PC-9 (cell line): Measurements from ENCODE around the gene SUPT5H. TPM values are rescaled to one million over a fixed set of nuclear protein-coding genes. Genes with fewer than 3 reads are reported as not detected.

Experiments used
- BruUV-seq: library from RNA; stranded (reverse); fragments of 400-500 nt; replicated peaks from 2 replicates; lab custom pipeline; 2021; lab: Mats Ljungman, UMichigan
- CTCF ChIA-PET: fragments of 300-600 bp; sonication (Branson Sonifier 250); formaldehyde crosslinking; loops from one replicate; lab custom pipeline; 2022; ENCODE audit warnings: antibody characterized with exemption; lab: Charles Lee
- POLR2A ChIA-PET: fragments of 300-600 bp; sonication (Branson Sonifier 250); formaldehyde crosslinking; loops from one replicate; lab custom pipeline; 2022; ENCODE audit warnings: antibody characterized with exemption; ENCODE audit not compliant: unreplicated experiment; lab: Charles Lee
- DNase-seq, 2 experiments: peaks; one replicate each; pipeline versions ENCODE4 v3.0.0 to v3.0.0-alpha.2; 2015 to 2022; ENCODE audit warnings: mixed read lengths in 1 of 2
- H2AFZ ChIP-seq: fragments of 200-600 bp; sonication (generic); 2 replicates; pipeline ENCODE4 v1.8.1; 2017; ENCODE audit warnings: antibody characterized with exemption
- H3F3A ChIP-seq: fragments of 200-600 bp; sonication (generic); 2 replicates; pipeline ENCODE4 v1.8.1; 2017; ENCODE audit warnings: antibody characterized with exemption, mild to moderate bottlenecking, low read depth; ENCODE audit not compliant: insufficient read depth
- H3K27ac ChIP-seq: fragments of 200-600 bp; sonication (generic); 2 replicates; pipeline ENCODE4 v1.6.1; 2016; ENCODE audit warnings: mixed run types
- H3K27me3 ChIP-seq: fragments of 200-600 bp; sonication (generic); 2 replicates; pipeline ENCODE4 v1.6.1; 2016; ENCODE audit warnings: low read depth, mixed run types; ENCODE audit not compliant: insufficient read depth
- H3K36me3 ChIP-seq: fragments of 200-600 bp; sonication (generic); 2 replicates; pipeline ENCODE4 v1.6.1; 2016; ENCODE audit warnings: low read depth, mixed run types
- H3K4me1 ChIP-seq: fragments of 200-600 bp; sonication (generic); replicated peaks from 2 replicates; pipeline ENCODE4 v1.6.1; 2016; ENCODE audit warnings: mixed run types; ENCODE audit not compliant: insufficient read depth
- H3K4me2 ChIP-seq: fragments of 200-600 bp; sonication (generic); 2 replicates; pipeline ENCODE4 v1.6.1; 2017; ENCODE audit warnings: mixed run types
- H3K4me3 ChIP-seq: fragments of 200-600 bp; sonication (generic); 2 replicates; pipeline ENCODE4 v1.6.1; 2016; ENCODE audit warnings: mixed run types
- H3K79me2 ChIP-seq: fragments of 200-600 bp; sonication (generic); 2 replicates; pipeline ENCODE4 v1.6.1; 2017; ENCODE audit warnings: low read depth, mixed run types
- H3K9me2 ChIP-seq: fragments of 200-600 bp; sonication (generic); 2 replicates; pipeline ENCODE4 v1.8.1; 2017; ENCODE audit warnings: mild to moderate bottlenecking; ENCODE audit not compliant: insufficient read depth
- H3K9me3 ChIP-seq: fragments of 200-600 bp; sonication (generic); 2 replicates; pipeline ENCODE4 v1.8.1; 2016; ENCODE audit warnings: low read depth; ENCODE audit not compliant: insufficient read depth
- H4K20me1 ChIP-seq: fragments of 200-600 bp; sonication (generic); 2 replicates; pipeline ENCODE4 v1.8.1; 2017; ENCODE audit not compliant: insufficient read depth
- CTCF ChIP-seq: fragments of 200-600 bp; sonication (generic); conservative IDR thresholded peaks from 2 replicates; pipeline ENCODE4 v1.6.1; 2017; ENCODE audit warnings: mixed run types, antibody characterized with exemption, mild to moderate bottlenecking, moderate library complexity
- EZH2 ChIP-seq: fragments of 200-600 bp; sonication (generic); IDR thresholded peaks from 2 replicates; pipeline ENCODE4 v1.8.0; 2017; ENCODE audit warnings: antibody characterized with exemption, low read depth
- intact Hi-C: fragments of 100-400 bp; cut with micrococcal nuclease; formaldehyde crosslinking; loops from one replicate; pipeline ENCODE4 v1.10.0; 2022; ENCODE audit not compliant: unreplicated experiment
- total RNA-seq: library from RNA; stranded (reverse); gene quantifications from 2 replicates; pipeline ENCODE4 v1.2.3, GENCODE V29; 2021

Gene SUPT5H
- total RNA-seq, 1 experiment from 2014 or later: 118 TPM

- Histone ChIP-seq H3K4me2 (peak overlapping the region; percentile 99), H3K4me1 (peaks cover 60% of the 10 kb centered on the region), H3F3A (peaks cover 75% of the 10 kb centered on the region), H2AFZ (no peak overlapping the region), H3K36me3 (peaks cover 11% of the 10 kb centered on the region; the same call in 1 of the 2 replicates), H3K27ac (peak overlapping the region; percentile 98), H3K9me3 (no peaks in the 10 kb centered on the region), H4K20me1 (peaks cover 14% of the 10 kb centered on the region), H3K27me3 (no peaks in the 10 kb centered on the region), H3K79me2 (peaks cover 27% of the 10 kb centered on the region), H3K4me3 (peak overlapping the region; percentile 99; the same call in 1 of the 2 replicates), H3K9me2 (no peaks in the 10 kb centered on the region)
- no peak for TF ChIP-seq CTCF
- no peak for TF ChIP-seq EZH2
- ChIA-PET POLR2A (interaction anchor here (0.5 to 0.8 kb wide), 3 partner anchors 8 to 1198 kb away, joined by 3 to 7 read pairs (median 3); no protein-coding TSS in a partner anchor), CTCF (interaction anchor here (0.6 to 1.0 kb wide), 2 partner anchors 136 to 535 kb away, joined by 3 to 4 read pairs; no protein-coding TSS in a partner anchor)
- no TSS peak for BruUV-seq
- DNase-seq: peak in 1 of 2 experiments; percentile 27
- intact Hi-C loops: loop anchor here (2.0 kb wide), 1 partner anchor 25 kb away; no protein-coding TSS in a partner anchor
Observed at GRCh38 chr19:39405958-39406655, 39.3 kb upstream of the SUPT5H start.

GRCh38 chr19:39406656-39407409 is 38.5 kb upstream of the SUPT5H start, which contains the start of gene ZFP36:
Gene ZFP36, plus strand, starts transcription at chr19:39406847. Its CDS starts 58 bp downstream, at chr19:39406905.
- ChIA-PET CTCF (interaction anchor here (0.6 to 1.0 kb wide), 2 partner anchors 136 to 535 kb away, joined by 3 to 4 read pairs; no protein-coding TSS in a partner anchor), POLR2A (interaction anchor here (0.5 to 0.8 kb wide), 4 partner anchors 8 to 1197 kb away, joined by 3 to 7 read pairs (median 4); no protein-coding TSS in a partner anchor)
- peak; percentile 69 to 82 for DNase-seq
- H4K20me1 ChIP-seq: peaks cover 14% of the 10 kb centered on the region
- H3K9me2 ChIP-seq: no peaks in the 10 kb centered on the region
- H3F3A ChIP-seq: peaks cover 73% of the 10 kb centered on the region
- H3K4me1 ChIP-seq: peaks cover 64% of the 10 kb centered on the region
- no peaks in the 10 kb centered on the region for H3K27me3 ChIP-seq
- H3K9me3 ChIP-seq: no peaks in the 10 kb centered on the region
- BruUV-seq: TSS peak; percentile 72
- peak within 1 kb of the TSS; percentile 99 for H3K4me2 ChIP-seq
- H2AFZ ChIP-seq: peak within 1 kb of the TSS; percentile 5; the same call in 1 of the 2 replicates
- intact Hi-C loops: loop anchor here (2.0 kb wide), 1 partner anchor 24 kb away; no protein-coding TSS in a partner anchor
- peaks cover 27% of the 10 kb centered on the region for H3K79me2 ChIP-seq
- H3K4me3 ChIP-seq: peak within 1 kb of the TSS; percentile 99
- TF ChIP-seq CTCF (no peak), EZH2 (no peak)
- peaks cover 11% of the 10 kb centered on the region; the same call in 1 of the 2 replicates for H3K36me3 ChIP-seq
- H3K27ac ChIP-seq: peak within 1 kb of the TSS; percentile 98

GRCh38 chr19:39407410-39407659 is 38.0 kb upstream of the SUPT5H start:
- POLR2A ChIA-PET: interaction anchor here (0.6 to 0.7 kb wide), 4 partner anchors 38 to 1026 kb away, joined by 3 to 11 read pairs (median 5); partner anchors contain the start of genes SAMD4B and SUPT5H
- peak overlapping the region; percentile 99 for H3K4me2 ChIP-seq
- peaks cover 59% of the 10 kb centered on the region for H3K4me1 ChIP-seq
- peak overlapping the region; percentile 93 for H3K27ac ChIP-seq
- H4K20me1 ChIP-seq: peaks cover 14% of the 10 kb centered on the region
- peak overlapping the region; percentile 5; the same call in 1 of the 2 replicates for H2AFZ ChIP-seq
- H3F3A ChIP-seq: peaks cover 68% of the 10 kb centered on the region
- no peak for TF ChIP-seq CTCF
- TF ChIP-seq EZH2: no peak
- H3K9me3 ChIP-seq: no peaks in the 10 kb centered on the region
- peak overlapping the region; percentile 99 for H3K4me3 ChIP-seq
- H3K27me3 ChIP-seq: no peaks in the 10 kb centered on the region
- H3K9me2 ChIP-seq: no peaks in the 10 kb centered on the region
- BruUV-seq: no TSS peak
- H3K36me3 ChIP-seq: peaks cover 11% of the 10 kb centered on the region; the same call in 1 of the 2 replicates
- no peak for DNase-seq
- CTCF ChIA-PET: interaction anchor here (0.5 kb wide), 1 partner anchor 9 kb away, joined by 3 read pairs; no protein-coding TSS in a partner anchor
- intact Hi-C loops: loop anchor here (2.0 kb wide), 1 partner anchor 23 kb away; no protein-coding TSS in a partner anchor
- H3K79me2 ChIP-seq: peaks cover 27% of the 10 kb centered on the region
